Smooth muscle cell (in vitro differentiated cells): Measurements from ENCODE around the gene ITGA11. TPM values are rescaled to one million over a fixed set of nuclear protein-coding genes. Genes with fewer than 3 reads are reported as not detected.

Experiments used
- DNase-seq: peaks from one replicate; lab custom pipeline; 2025; ENCODE audit not compliant: unreplicated experiment; lab: John Stamatoyannopoulos, UW
- H2AFZ ChIP-seq: fragments of 200-600 bp; sonication (generic); 2 replicates; pipeline ENCODE4 v1.6.0; 2016; ENCODE audit warnings: antibody characterized with exemption, low read depth, mild to moderate bottlenecking
- H3F3A ChIP-seq: fragments of 200-600 bp; sonication (generic); 2 replicates; pipeline ENCODE4 v1.6.0; 2017; ENCODE audit warnings: antibody characterized with exemption, low read depth
- H3K27ac ChIP-seq: fragments of 200-600 bp; sonication (generic); 2 replicates; pipeline ENCODE4 v1.5.1; 2016; ENCODE audit warnings: low read depth, mild to moderate bottlenecking
- H3K27me3 ChIP-seq: fragments of 200-600 bp; sonication (generic); 2 replicates; pipeline ENCODE4 v1.6.1; 2016; ENCODE audit warnings: low read depth, mild to moderate bottlenecking
- H3K36me3 ChIP-seq: fragments of 200-600 bp; sonication (generic); 2 replicates; pipeline ENCODE4 v1.5.1; 2016; ENCODE audit warnings: low read depth
- H3K4me1 ChIP-seq: fragments of 200-600 bp; sonication (generic); 2 replicates; pipeline ENCODE4 v1.5.1; 2016; ENCODE audit warnings: low read depth
- H3K4me2 ChIP-seq: fragments of 200-600 bp; sonication (generic); 2 replicates; pipeline ENCODE4 v1.6.0; 2016; ENCODE audit warnings: mild to moderate bottlenecking
- H3K4me3 ChIP-seq: fragments of 200-600 bp; sonication (generic); 2 replicates; pipeline ENCODE4 v1.5.1; 2016; ENCODE audit warnings: mild to moderate bottlenecking
- H3K79me2 ChIP-seq: fragments of 200-600 bp; sonication (generic); 2 replicates; pipeline ENCODE4 v1.6.0; 2016; ENCODE audit warnings: low read depth, mild to moderate bottlenecking
- H3K9ac ChIP-seq: fragments of 200-600 bp; sonication (generic); 2 replicates; pipeline ENCODE4 v1.6.0; 2016; ENCODE audit warnings: low read depth
- H3K9me3 ChIP-seq: fragments of 200-600 bp; sonication (generic); replicated peaks from 2 replicates; pipeline ENCODE4 v1.5.1; 2016; ENCODE audit warnings: low read depth
- H4K20me1 ChIP-seq: fragments of 200-600 bp; sonication (generic); 2 replicates; pipeline ENCODE4 v1.6.0; 2016; ENCODE audit warnings: low read depth
- WGBS: methylation state at CpG from one replicate; pipeline ENCODE4 v1.1.7; 2016; ENCODE audit warnings: low lambda C conversion rate; 5-methylcytosine and 5-hydroxymethylcytosine counted together
- polyA plus RNA-seq: library from polyadenylated mRNA; unstranded; fragments of >200 nt; fragmentation: Nextera tagmentation; extraction: Ambion mirVana; gene quantifications from 2 replicates; pipeline ENCODE4 v1.2.1, GENCODE V29; 2016
- total RNA-seq: library from RNA; depleted of rRNA; stranded (reverse); fragments of >200 nt; gene quantifications from 2 replicates; pipeline ENCODE4 v1.2.3, GENCODE V29; 2014
- TF ChIP-seq, protein P1 (sequence below): fragments of 200-600 bp; sonication (generic); IDR thresholded peaks from 2 replicates; pipeline ENCODE4 v1.5.1; 2017; ENCODE audit warnings: borderline replicate concordance, mild to moderate bottlenecking, antibody characterized with exemption; ENCODE audit not compliant: insufficient read depth, poor library complexity, severe bottlenecking

Gene ITGA11
- total and polyA plus RNA-seq, 2 experiments from 2014 or later = 87.8 to 133 TPM

DNA sequence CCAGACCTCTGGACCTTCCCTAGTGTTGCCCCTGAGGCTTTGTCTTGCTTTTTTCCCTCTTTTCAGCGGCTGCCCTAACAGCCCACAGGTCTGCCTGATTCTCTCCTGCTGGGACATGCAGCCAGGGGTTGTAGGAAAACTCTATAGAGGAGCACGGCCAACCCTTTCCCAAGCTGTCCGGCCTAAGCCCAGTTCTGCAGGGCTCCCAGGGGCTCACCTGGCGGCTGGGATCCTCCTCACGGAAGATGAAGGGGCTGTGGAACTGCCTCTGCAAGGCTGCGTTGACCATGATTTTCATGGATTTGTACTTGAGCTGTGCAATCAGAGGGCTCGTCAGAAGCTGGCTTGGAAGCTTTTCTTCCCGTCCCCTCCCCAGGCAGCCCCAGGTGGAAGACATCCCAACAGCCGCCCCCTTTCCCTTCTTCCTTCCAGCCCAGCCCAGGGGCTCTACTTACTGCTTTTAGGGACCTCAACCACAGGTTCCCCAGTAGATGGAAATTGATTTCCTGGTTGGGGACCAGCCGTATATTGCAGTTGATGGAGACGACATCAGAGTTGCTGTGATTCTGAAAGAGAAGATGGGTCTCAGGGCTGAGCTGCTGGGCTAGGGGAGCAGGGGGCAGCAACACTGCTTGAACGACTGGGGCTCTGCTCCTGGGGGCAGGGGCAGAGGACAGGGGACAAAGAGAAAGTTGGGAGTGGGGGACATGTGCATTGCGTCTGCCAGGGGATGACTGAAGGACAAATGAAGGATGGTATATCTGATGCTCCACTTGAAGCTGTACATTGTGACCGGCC, 124.6 kb downstream of the ITGA11 start:
- H3K4me3 ChIP-seq = no peak overlapping the region
- H3F3A ChIP-seq = no peaks in the 10 kb centered on the region
- no peak overlapping the region for H3K27ac ChIP-seq
- no peaks in the 10 kb centered on the region for H3K9me3 ChIP-seq
- 85% methylated on average over 14 of the region's 14 CpGs for WGBS
- TF ChIP-seq, protein P1, sequence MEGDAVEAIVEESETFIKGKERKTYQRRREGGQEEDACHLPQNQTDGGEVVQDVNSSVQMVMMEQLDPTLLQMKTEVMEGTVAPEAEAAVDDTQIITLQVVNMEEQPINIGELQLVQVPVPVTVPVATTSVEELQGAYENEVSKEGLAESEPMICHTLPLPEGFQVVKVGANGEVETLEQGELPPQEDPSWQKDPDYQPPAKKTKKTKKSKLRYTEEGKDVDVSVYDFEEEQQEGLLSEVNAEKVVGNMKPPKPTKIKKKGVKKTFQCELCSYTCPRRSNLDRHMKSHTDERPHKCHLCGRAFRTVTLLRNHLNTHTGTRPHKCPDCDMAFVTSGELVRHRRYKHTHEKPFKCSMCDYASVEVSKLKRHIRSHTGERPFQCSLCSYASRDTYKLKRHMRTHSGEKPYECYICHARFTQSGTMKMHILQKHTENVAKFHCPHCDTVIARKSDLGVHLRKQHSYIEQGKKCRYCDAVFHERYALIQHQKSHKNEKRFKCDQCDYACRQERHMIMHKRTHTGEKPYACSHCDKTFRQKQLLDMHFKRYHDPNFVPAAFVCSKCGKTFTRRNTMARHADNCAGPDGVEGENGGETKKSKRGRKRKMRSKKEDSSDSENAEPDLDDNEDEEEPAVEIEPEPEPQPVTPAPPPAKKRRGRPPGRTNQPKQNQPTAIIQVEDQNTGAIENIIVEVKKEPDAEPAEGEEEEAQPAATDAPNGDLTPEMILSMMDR = no peak
- H3K36me3 ChIP-seq = peaks cover 2% of the 10 kb centered on the region
- H3K79me2 ChIP-seq = no peaks in the 10 kb centered on the region
- no peak overlapping the region for H3K4me2 ChIP-seq
- no peak overlapping the region for H2AFZ ChIP-seq
- no peaks in the 10 kb centered on the region for H4K20me1 ChIP-seq
- no peaks in the 10 kb centered on the region for H3K27me3 ChIP-seq
- no peak overlapping the region for H3K9ac ChIP-seq
- DNase-seq = no peak
- H3K4me1 ChIP-seq = no peaks in the 10 kb centered on the region

DNA sequence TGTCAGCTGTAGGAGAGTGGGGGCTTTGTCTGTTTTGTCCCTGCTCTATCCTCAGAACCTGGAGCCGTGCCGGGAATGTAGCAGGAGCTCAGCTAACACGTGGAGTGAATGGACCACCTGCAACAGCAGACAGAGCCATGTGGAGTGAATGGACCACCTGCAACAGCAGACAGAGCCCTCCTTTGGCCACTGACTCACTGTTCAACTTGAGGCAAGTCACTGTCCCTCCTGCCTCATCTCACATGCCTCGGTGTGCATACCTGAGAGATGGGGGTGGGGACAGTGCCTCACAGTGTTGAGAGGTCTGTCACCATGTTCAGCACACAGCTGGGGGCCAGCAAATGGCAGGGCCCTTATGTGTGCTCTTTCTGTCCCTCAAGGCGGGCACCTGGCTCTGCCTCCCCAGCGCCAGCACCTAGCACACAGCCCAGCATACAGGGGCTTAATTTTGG, 126.5 kb downstream of the ITGA11 start:
- Histone ChIP-seq H4K20me1 (no peaks in the 10 kb centered on the region), H3K36me3 (peaks cover 7% of the 10 kb centered on the region), H3K4me3 (no peak overlapping the region), H3K9ac (no peak overlapping the region), H2AFZ (no peak overlapping the region), H3F3A (no peaks in the 10 kb centered on the region), H3K4me2 (no peak overlapping the region), H3K4me1 (no peaks in the 10 kb centered on the region), H3K79me2 (no peaks in the 10 kb centered on the region), H3K27ac (peak overlapping the region; percentile 35), H3K27me3 (no peaks in the 10 kb centered on the region), H3K9me3 (no peaks in the 10 kb centered on the region)
- TF ChIP-seq, protein P1 = no peak
- no peak for DNase-seq
- 63% methylated on average over 6 of the region's 6 CpGs for WGBS

DNA sequence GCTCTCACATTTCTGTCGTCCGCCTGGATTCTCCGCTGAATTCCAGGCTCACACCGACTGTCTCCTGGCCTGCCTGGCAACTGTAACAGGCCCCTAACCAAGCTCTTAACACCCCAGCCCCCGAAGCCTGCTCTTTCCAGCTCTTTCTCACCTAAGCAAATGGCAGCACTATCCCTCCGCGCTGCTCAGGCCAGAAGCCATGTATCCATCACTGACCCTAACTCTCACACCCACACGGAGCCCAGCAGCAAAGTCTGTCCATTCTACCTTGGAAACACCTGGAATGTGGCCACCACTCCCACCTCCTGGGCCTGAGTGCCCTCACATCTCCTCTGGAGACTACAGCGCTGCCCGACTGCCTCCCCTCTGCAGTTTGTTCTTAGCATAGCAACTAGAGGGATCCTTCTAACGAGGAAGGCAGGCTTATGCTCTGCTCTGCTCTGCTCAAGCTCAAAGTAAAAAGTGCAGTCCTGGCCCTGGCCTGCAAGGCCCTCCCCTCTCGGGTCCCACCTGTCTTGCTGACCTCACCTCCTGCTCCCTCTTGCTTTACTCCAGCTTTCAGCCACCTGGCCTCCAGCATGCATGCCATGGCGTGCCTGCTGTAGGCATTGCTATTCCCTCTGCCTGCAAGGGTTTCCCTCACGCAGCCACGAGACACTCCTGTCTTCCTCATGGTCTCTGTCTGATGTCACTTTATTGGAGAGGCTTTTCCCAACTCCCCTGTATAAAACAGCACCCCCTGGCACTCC, 127.2 kb downstream of the ITGA11 start:
- WGBS = 64% methylated on average over 15 of the region's 15 CpGs

More for the DNA sequence above, 127.2 kb downstream of the ITGA11 start:
- Histone ChIP-seq H3K9ac (no peak overlapping the region), H3K36me3 (peaks cover 7% of the 10 kb centered on the region), H3F3A (no peaks in the 10 kb centered on the region), H3K27me3 (no peaks in the 10 kb centered on the region), H3K9me3 (no peaks in the 10 kb centered on the region), H3K4me1 (no peaks in the 10 kb centered on the region), H4K20me1 (no peaks in the 10 kb centered on the region), H3K27ac (peak overlapping the region; percentile 35), H3K79me2 (no peaks in the 10 kb centered on the region), H3K4me2 (no peak overlapping the region), H2AFZ (no peak overlapping the region), H3K4me3 (no peak overlapping the region)
- TF ChIP-seq, protein P1 = no peak
- DNase-seq = no peak
